GM12874 (cell line): ENCODE measurements around the gene NINJ1.

Source experiments
- CTCF ChIP-seq: IDR thresholded peaks from 2 replicates; pipeline ENCODE4 v1.5.1; 2011; ENCODE audit warnings: low read depth, mild to moderate bottlenecking, control low read depth, low read length, moderate library complexity; ENCODE audit not compliant: insufficient read depth

NINJ1 gene

GRCh38 chr9:93097511-93098201, 36.4 kb downstream of the NINJ1 start:
- TF ChIP-seq CTCF, result no peak

- no peak for TF ChIP-seq CTCF
Measured at GRCh38 chr9:93096811-93097382, 37.2 kb downstream of the NINJ1 start.

- TF ChIP-seq CTCF, result no peak
Measured at GRCh38 chr9:93096131-93096802, 37.8 kb downstream of the NINJ1 start, which contains the start of gene CARD19. Gene CARD19, plus strand, starts transcription at chr9:93096217. Its CDS starts 129 bp downstream, at chr9:93096346.

- no peak for TF ChIP-seq CTCF
Measured at GRCh38 chr9:93095205-93096130, 38.6 kb downstream of the NINJ1 start.

GRCh38 chr9:93094658-93095204, 39.3 kb downstream of the NINJ1 start:
- no peak for TF ChIP-seq CTCF

GRCh38 chr9:93093877-93094657, 40.0 kb downstream of the NINJ1 start:
- no peak for TF ChIP-seq CTCF
